Activated CD4-positive, CD25-positive, alpha-beta regulatory T cell treated with anti-CD3 and anti-CD28 coated beads, Interleukin-2, amount 50 U/mL, for 16 hours (primary cell): ENCODE results near the gene SLC36A4.
"Not testable (repeated sequence)": the region's sequence is repeated elsewhere in the genome, so short reads cannot be mapped to it uniquely, and the experiment has no call there.

ENCODE experiments used
- DNase-seq: peaks from one replicate; pipeline ENCODE4 v3.0.0-alpha.2; 2020; ENCODE audit warnings: low read depth, low spot score

Gene SLC36A4

DNA sequence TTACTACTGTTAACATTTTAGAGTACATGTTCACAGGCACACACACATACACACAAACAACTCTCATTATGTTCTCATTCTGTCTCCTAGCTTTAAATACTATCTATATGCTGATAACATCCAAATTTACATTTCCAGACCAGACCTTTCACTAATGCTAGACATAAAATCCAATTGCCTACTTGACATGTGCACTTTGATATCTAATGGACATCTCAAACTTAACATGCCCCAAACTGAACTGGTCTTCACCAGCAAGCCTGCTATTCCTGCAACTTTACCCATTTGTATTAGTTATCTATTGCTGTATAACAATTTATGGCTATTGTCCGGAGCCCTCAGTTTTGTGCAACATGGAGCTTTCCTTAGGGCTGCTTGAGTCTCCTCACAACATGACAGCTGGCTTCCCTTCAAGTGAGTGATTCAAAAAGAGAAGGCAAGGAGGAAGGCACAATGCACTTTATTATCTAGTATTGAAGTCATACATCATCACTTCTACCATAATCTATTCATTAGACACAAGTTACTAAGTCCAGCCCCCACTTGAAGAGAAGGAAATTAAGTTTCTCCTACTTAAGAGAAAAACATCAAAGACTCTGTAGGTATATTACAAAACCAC is 3.0 kb downstream of the SLC36A4 start:
- DNase-seq: no peak

DNA sequence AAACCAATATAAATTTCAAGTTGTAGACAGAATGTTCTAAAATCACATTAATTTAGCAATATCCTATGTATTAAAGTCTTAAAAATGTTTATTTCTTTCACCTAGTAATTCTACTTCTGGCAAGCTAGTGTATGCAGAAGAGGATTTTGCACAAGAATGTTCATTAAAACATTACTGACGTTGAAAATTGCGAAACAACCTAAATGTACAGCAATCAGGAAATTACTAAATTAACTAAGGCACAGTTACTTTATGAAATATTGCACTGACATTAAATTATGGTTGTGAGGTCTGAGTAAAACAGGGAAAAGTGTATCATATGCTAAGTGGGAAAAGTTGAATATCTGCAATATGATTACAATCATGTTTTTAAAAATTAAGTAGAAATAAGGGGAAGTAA is 4.1 kb downstream of the SLC36A4 start:
- DNase-seq: no peak

DNA sequence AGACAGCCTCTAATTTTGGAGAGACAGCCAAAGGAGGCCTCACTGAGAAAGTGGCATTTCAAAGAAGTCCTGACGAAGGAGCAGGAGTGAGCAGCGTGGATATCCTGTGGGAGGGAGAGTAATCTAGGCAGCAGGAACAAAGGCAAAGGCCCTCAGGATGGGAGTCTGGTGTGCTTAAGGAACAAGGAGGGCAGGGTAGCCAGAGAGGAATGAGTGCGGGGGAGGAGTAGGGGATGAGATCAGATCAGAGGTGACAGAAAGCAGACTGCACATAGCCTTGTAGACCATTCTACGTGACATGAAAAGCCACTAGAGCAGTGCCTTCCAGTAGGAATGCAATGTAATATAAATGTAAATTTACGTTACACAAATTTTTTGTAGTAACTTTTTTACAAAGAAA is 5.6 kb downstream of the SLC36A4 start:
- DNase-seq: no peak

GRCh38 chr11:93189462-93189861 is 8.3 kb downstream of the SLC36A4 start:
- DNase-seq: no peak

GRCh38 chr11:93188726-93189125 is 9.1 kb downstream of the SLC36A4 start:
- no peak for DNase-seq

DNA sequence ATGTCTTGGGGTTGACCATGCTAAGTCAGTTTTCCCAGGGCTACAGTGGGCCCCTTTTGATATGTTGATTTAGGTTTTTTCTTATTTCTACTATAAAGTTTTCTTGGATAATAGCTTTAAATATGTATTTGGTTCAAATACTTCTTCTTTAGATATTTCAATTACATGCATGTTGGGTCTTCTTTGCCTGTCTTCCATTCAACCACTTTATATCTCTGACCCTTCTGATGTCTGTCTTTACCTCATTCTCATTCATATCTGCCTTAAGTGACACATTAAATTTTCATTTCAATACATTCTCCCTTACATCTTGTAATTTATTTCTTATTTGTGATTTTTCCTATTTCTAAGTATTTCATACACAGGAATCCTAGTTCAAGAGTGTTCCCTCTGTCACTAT is 10.5 kb downstream of the SLC36A4 start:
- DNase-seq: no peak

DNA sequence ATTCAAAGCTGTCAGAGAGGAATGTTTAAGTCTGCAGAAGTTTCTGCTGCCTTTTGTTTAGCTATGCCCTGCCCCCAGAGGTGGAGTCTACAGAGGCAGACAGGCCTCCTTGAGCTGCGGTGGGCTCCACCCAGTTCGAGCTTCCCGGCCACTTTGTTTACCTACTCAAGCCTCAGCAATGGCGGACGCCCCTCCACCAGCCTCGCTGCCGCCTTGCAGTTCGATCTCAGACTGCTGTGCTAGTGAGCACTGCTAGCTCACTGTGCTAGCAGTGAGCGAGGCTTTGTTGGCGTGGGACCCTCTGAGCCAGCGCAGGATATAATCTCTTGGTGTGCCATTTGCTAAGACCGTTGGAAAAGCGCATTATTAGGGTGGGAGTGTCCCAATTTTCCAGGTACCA is 19.9 kb downstream of the SLC36A4 start:
- DNase-seq: not testable (repeated sequence)

DNA sequence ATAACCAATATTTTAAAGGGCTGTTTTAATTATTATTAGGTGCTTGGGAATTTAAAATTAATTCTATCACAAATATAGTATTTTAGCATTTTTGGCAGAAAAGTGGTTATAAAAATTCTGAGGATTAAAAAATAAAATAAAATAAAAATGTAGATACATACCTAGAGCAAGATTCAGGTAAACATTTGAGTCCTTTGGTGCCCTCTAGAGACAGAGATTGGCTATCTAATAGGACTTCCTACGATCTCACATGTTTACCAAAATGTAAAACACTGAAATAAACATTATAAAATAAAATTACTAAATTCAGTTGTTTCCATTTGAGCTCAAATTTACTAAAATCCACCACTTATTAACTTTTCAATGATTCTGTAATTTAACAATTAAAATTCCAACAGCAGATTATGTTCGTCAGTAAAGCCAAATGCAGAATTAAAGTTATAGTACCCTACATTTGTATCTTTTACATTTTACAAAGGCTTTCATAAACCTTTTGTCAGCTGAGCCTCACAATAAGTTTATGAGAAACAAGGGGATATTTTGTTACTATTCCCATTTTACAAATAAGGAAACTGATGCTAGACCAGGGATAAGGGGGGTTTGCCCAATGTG is 27.7 kb downstream of the SLC36A4 start:
- no peak for DNase-seq

DNA sequence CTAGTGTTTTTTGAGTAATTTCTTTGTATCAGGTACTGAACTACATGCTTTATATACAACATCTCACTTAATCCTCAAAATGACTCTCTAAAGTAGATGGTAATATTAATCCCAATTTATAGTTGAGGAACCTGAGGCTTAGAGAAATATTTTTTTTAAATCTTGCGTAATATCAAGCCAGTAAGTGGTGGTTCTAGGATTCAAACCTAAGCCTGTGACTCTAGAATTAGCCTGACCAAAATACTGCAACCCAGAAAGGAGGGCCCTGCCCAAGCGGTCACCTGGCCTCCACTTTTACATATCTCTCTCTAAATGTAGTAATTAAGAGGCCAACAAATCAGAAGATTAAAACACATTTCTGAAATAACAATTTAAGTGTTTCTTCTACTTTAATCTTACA is 28.6 kb downstream of the SLC36A4 start:
- DNase-seq: no peak

GRCh38 chr11:93166862-93167261 is 30.9 kb downstream of the SLC36A4 start:
- DNase-seq: no peak

DNA sequence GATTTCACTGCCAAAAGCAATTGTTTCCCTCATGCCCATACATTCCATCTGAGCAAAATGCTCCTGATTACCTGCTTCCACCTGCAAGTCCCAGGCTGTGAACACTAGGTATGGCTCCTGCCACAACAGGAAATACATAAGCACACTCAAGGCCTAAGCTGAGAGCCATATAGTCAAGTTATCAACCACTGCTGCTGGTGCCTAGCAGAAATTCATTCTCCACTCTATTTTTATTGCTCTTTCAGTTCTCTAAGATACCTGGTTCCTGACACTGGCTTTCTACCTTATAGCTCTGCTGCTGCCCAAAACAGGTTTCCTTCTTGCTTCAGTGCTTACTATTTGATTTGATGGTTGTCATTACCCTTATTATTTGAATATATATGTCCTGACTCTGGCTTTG is 31.6 kb downstream of the SLC36A4 start:
- DNase-seq: no peak

GRCh38 chr11:93160808-93161207 is 37.0 kb downstream of the SLC36A4 start:
- no peak for DNase-seq

GRCh38 chr11:93160156-93160555 is 37.6 kb downstream of the SLC36A4 start:
- DNase-seq: no peak

GRCh38 chr11:93159721-93160120 is 38.1 kb downstream of the SLC36A4 start:
- DNase-seq: no peak

- DNase-seq: no peak
These were observed 42.1 kb downstream of the SLC36A4 start for GRCh38 chr11:93155738-93156137.

DNA sequence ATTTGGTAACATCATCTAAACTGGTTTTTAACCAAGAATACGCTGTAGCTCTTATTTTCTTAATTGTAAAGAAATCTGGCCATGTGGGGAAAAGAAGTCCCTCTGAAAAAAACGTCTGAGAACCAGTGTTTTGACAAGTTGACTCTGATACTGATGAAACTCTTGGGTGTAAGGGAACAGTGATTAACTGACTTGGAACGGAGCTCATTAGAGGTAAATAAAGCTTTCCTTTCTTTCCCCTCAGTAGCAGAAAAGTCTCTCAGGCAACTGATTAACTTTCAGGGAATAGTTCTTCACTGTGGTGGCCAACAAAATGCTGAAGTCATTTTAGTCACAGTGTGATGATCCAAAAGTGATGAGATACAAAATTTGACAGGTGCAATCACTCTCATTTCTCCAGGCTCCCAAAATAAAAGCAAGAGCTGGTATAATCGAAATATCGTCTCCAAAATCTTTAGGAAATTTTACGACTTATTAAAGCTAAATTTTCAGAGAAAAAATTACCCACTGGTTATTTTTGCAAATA is 52.3 kb downstream of the SLC36A4 start:
- no peak for DNase-seq

DNA sequence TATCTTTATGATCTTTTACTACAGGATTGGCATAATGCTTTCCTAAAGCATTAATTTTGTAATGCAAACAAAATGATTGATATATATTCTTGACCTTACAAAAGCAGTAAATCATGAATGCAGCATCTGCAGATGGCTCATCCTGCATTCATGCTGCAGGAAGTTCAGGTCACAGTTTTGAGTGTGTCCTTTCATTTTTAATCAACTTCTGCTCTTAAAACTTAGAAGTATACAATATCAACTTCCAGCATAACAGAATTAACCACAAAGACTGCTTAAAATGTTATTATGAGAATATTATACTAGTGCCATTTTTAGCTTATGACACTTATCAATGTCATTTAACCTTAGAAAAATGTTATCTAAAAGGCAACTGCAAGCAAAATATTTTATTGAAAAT is 54.0 kb downstream of the SLC36A4 start:
- no peak for DNase-seq

GRCh38 chr11:93143186-93143585 is 54.6 kb downstream of the SLC36A4 start:
- no peak for DNase-seq

- DNase-seq: no peak
These were observed 64.2 kb downstream of the SLC36A4 start for GRCh38 chr11:93133488-93134109.

GRCh38 chr11:93132836-93133235 is 65.0 kb downstream of the SLC36A4 start:
- no peak for DNase-seq

- DNase-seq: no peak
These were observed 66.1 kb downstream of the SLC36A4 start for GRCh38 chr11:93131709-93132108.

- no peak for DNase-seq
These were observed 69.2 kb downstream of the SLC36A4 start for GRCh38 chr11:93128574-93128973.

DNA sequence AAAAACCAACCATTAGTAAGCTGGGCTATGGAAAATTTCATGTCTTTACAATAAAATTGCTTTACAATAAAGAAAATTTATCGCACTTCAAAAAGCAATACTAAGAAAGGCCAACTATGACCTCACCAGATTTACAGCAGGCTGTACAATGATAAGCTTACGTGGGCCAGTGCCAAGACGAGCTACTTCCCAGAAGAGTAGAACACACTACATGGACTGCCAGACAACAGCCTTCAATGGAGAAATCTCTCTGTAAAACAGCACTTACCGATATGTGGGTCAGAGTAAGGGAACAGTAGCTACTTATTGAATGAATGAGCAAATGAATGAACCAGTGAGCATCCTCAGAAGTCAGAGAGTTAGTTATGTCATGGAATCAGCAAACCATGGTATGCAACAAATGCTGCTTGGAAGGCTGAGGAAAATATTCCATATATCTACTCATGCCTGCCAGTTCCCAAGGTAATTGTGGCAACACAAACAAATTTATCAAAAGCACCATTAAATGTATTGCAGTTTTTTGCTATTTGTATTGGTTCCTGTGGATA is 74.4 kb downstream of the SLC36A4 start:
- no peak for DNase-seq
